Nucleus accumbens (tissue), 56 donors: ENCODE data around the gene LCMT1.
A peak's percentile ranks its signal among the peaks of the same experiment; 100 is the strongest.
"Not testable (repeated sequence)": the region's sequence is repeated elsewhere in the genome, so short reads cannot be mapped to it uniquely, and the experiment has no call there.

Experiments used
- DNase-seq, 56 donors: peaks; one replicate each; lab custom pipeline; 2025; lab: John Stamatoyannopoulos, UW

LCMT1 gene

DNA sequence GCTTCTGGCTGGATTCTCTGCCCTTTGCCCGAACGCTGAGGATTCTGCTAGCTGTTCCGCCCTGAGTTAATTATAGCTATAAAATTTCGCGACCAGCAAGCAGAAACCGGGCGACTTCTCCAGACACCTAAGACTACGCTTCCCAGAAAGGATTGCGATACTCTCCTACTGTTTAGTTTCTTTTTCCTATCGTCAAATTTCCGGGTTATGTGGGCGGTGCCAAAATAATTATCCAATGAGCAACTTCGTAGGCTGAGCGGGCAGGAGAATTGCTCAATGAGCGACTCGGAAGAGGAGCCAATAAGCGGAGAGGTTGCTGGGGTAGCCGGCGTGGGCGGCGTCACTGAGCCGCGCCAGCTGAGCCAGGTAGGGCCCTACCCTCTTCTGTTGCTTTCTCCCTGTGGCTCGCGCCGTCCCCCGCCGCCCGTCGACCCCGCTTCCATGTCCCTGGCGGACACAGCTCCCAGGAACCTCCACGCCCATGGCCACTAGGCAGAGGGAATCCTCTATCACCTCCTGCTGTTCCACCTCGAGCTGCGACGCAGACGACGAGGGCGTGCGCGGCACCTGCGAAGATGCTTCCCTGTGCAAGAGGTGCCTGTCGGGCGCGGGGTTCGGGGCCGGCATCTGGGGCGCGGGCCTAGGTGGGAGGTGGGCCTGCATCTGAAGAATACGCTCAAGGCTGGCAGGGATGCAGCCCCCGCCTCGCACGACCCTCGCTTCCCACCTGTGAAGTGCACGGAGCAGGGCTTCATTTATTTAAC lies at the start of gene LCMT1:
Gene LCMT1 (plus strand): TSS at position 340 of the 764 bp plus-strand sequence. CDS start 142 bp downstream, at position 482.
- DNase-seq: peak; percentile 38 to 96 (median 88)

DNA sequence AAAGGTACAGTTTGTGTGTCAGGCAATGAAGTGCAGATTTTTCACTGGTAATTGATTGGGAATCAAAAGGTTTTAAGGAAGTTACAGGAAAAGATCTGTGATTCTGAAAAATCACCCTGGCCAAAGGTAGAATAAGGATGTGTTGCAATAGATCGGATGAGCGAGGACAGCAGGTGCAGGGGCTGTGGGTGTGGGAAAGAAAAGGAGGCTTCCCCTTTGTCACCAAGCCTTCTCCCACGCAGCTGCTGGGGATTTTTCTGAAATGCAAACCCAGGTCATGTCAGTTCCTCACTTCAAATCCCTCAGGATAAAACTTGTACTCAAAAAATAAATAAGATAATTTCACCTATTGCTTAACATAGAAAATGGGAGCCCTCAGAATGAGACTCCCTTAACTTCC lies 48.4 kb upstream of the LCMT1 start:
- DNase-seq: no peak

DNA sequence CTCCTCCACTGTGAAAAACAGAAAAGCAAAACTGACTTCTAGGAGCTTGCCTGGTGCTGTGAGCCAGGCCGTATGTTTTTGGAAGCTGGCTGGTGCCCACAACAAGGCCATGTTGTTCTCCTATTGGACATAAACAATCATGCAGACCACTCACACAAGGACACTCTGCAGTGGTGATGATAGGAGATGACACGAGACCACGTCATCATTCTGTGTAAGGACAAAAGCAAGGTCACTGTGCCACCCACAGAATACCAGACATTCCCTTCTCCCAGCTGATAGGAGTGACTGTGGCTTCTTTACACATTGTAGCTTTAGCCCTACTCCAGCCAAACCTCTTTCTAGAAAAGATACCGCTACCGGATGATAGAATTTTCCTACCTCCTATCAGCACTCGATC lies 47.7 kb upstream of the LCMT1 start:
- no peak for DNase-seq

DNA sequence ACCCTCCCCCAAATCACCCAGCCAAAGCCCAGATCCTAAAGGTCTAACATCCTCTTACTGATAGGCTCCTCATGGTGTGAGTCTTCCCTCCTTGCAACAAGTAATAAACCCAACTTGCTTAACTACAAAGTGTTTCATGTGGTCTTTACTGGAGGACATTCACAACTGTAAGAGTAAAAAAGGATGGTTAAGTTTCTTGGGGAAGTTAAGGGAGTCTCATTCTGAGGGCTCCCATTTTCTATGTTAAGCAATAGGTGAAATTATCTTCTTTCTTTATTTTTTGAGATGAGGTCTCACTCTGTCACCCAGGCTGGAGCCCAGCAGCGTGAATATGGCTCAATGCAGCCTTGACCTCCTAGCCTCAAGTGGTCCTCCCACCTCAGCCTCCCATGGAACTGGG lies 47.3 kb upstream of the LCMT1 start:
- DNase-seq: not testable (repeated sequence)

DNA sequence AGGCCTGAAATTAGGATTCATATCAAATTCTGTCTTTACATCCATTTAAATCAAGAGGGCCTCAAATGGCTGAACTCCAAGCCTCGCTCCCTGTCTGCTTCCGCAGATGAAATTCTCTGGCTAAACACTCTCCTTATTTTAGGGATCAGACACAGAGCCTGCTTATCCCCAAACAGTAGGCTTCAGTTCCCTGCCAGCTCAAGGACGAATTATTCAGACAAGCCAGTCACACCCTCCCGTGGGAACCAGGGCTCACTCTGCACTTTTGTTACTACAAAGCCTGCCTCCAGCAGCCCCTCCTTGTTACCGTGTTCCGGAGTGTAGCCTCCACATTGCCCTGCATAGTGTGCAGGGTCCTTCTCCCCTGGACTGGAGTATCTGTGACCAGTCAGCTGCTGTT lies 46.6 kb upstream of the LCMT1 start:
- peak in 49 of 56 donors; percentile 10 to 68 (median 36) for DNase-seq

DNA sequence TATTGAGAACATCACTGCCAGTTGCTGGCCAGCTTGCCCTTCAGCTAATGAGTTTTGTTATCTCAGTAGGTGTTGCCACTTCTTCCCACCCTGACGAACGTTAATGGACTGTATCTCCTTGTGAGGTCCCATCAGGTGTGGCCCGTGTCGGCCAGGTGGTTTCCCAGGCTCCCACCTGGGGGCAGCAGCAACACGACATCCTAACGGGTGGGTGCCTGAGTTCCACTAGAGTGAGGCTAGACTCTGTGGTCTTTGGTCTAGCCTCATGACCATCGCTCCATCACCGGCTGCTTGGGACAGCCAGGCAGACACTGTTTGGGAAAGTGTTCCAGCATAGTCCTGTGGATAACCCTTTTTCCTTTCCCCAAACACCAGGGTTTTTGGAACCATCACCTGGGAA lies 45.6 kb upstream of the LCMT1 start:
- peak in 2 of 56 donors; percentile 5 to 8 for DNase-seq

DNA sequence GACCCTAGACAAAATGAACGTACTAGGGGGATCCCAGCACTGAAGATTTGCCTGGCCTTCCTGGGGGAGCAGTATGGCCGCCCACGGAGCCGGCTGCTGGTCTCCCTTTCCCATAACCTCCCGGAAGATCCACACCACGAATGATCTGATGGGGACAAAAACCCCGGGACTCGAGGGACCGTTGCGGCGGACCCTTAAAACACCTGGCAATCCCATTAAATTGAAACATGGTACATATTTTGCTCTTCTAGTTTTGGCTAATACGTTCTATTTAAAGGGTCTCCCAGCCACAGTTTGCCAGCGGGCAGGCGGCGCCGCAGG lies 45.2 kb upstream of the LCMT1 start:
- peak in 1 of 56 donors; percentile 29 for DNase-seq

DNA sequence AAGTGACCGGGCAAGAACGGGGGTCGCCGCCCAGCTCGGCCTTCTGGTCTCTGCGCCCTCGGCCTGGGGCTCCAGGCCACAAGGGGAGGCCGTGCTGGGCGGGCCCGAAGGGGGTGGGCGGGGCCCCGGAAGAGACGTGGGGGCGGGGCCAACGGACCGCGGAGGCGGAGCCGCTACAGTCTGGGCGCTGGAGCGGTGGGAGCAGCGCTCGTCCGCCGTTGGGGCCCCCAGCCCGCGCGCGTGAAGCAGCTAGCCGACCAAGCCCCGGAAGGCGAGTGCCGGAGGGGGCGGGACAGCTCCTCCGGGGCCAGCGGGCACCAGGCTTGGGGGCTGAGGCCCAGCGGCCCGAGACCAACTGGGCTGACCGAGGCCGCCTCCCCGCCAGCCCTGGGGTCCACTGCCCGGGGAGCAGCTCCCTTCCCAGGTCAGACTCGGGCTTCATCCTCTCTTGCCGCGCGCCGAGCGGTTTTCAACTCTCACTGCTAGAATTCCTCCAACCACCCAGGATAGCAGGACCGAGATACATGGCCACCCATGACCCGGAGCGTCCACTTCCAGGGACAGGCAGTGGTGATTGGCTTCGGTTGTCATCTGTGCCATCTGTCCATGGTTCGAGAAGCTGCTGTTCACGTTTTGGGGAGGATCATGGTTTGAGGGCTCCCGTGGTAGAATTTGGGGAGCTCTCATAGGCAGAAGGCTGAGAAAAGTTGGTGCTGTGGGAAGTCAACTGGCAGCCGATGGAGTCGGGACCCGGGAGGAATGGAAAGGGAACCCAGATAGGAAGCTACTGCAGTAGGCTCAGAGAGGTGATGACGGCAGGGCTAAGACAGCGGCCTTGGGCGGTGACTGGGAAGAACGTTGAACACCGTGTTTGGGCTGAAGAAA lies 44.6 kb upstream of the LCMT1 start:
- peak in 53 of 56 donors; percentile 16 to 85 (median 69) for DNase-seq

DNA sequence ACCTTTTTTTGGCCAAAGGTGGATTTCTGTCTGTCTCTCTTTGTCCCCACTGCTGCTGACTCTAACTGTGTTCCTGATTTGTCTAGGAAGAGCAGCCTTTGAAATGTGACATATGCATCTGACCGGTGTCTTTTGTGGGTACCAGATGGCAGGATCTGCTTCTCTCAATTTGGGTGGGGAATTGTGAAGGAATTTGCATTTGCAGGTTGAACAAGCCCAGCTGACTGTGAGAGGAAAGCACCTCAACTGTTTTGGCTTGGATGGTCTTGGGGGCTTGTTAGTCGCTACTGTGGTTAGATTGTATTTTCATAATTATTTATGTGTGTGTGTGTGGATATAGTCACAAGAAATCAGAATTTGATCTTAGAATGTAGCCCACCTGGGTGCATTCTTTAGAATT lies 37.7 kb upstream of the LCMT1 start:
- no peak for DNase-seq

DNA sequence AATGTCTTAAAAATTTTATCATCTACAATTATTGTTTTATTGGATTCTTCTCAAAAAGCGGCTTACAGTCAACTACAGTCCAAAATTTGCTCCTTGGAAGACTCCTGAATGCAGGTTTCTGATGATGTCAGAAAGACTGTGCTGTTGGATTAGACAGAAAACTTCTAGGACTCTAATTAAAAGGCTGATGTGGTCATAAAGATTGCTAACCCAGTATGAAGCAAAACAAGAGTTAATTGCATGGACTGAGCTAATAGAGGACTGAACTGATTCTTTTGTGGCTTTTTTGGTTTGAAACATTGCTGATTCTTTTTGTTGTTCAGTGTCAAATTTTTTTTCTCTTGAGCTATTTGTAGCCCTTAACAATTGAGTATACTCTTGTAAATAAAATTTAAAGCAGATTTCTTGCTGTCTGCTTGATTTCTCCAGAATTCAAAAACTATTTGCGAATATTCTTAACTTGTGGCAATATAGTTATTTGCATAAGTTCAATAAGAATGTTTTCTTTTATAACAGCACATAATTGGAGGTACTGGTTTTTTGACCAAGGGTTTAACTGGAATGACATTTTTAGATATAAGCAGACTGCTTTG lies 33.1 kb upstream of the LCMT1 start:
- no peak for DNase-seq

DNA sequence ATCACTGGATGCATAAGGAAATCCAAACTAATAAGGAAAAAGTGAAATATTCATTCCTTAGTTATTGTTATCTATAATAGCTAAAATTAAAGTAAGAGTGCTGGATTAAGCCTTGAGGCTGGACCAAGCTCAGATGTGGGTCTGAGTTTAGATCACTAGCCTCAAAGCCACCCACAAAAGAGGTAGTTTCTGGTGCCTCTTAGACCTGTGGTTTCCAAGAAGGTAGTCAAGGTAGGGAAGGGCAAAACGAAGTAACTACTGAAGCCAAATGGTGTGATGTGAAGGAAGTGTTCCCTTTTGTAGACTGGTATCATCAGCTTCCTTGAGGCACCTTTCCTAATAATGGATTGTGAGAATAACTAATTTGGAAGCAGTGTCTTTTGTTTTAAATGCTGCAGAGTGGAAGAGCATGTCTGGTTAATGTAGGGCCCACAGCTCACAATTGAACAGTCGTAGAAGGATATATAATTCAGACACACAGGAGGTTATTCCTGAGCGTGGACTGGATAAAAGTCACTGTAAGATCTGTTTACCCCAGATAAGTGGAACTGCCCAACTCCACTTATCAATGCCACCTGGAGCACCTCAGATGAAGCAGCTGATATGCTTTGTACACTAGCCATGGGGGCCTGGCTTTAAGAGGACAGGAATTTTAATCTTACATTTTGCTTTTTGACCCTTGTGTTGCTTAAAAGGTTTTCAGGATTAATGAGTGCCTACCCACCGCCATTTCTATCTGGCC lies 31.7 kb upstream of the LCMT1 start:
- DNase-seq: no peak

DNA sequence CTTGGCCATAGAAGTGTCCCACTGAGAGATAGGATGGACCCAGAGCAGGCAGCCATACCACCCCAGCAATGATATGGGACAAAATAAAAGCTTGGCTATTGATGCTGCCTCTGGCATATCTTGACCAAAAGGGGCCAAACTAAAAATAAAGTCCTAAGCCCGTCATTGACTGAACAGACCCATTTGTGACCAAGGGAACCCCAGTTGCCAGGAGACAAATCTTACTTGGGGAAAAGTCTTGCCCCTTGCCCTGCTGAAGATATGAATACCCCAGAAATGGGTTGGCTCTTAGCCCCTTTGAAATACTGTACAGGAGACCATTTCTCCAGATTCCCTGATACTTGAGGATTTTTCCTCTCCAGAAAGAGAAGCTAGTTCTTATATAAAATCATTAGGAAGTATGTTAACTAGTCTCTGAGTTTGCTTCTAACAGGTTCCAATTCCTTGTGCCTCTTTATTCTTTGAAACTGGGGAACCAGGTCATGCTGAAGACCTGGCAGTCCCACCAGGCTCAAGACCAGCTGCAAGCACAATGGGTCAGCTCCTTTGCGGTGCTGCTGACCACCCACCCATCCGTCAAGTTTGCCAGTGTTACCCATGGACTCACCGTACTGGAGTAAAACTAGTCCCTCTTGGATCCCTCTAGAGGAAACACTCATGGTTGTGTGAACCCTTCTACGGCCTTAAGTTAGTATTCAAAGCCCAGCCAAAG lies 31.0 kb upstream of the LCMT1 start:
- DNase-seq: no peak

DNA sequence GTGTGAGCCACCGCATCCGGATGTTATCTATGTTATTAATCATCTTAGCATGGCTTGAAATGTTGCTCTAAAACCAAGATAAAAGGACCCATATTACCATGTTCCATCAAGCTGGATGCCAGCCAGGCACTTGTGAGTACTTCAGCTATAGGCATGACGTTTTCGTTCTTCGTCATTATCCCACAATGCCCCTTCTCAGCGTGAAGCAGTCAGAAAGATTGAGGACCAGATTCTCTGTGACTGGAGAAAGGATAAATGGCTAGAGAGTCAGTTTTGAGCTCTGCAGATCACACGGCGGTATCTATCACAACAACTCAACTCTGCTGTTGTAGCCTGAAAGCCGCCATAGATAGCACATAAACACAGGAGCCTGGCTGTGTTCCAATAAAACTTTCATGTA lies 29.8 kb upstream of the LCMT1 start:
- no peak for DNase-seq

DNA sequence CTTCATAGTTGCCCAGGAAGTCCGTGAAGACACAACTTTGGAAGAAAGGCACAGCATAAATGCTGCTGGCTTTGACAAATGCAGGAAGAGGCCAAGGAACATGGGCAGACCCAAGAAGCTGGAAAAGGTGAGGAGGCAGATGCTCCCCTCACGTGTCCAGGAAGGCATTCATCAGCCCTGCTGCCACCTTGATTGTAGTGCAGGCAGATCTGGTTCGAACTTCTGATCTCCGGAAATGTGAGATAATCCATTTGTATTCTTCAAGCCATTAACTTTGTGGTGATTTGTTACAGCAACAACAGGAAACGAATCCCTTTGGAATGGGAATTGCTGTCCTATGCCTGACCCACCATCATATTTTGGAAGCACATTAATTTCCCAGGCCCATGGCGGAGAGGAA lies 28.5 kb upstream of the LCMT1 start:
- no peak for DNase-seq

DNA sequence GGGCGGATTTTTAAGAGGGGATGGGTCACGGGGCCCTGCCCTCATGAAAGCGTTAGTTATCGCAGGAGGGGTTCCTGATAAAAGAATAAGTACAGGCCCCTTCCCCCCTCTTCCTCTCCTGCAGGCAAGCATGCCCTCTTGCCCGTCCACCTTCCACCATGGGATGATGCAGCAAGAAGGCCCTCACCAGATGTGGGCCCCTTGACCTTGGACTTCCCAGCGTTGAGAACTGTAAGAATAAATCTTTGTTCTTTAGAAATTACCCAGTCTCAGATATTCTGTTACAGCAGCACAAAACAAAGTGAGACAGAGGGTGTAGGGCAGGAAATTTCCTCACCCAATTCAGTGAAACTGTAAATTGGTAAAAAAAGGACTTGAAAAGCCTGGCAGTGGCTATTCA lies 27.8 kb upstream of the LCMT1 start:
- DNase-seq: no peak

DNA sequence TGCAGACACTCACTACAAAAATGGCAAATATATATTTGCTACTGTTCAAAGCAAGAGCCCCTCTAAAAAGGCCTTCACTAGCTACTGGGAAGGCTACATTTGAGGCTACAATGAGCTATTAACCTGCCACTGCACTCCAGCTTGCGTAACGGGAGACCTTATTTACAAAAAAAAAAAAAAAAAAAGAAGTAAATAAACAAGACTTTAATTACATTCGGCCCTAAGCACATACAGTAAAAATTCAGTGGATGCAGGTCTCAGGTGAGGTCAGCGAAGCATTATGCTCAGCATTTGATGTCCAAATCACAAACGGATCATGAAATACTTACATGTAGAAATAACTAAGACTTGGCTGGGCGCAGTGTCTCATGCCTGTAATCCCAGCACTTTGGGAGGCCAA lies 26.7 kb upstream of the LCMT1 start:
- DNase-seq: no peak

DNA sequence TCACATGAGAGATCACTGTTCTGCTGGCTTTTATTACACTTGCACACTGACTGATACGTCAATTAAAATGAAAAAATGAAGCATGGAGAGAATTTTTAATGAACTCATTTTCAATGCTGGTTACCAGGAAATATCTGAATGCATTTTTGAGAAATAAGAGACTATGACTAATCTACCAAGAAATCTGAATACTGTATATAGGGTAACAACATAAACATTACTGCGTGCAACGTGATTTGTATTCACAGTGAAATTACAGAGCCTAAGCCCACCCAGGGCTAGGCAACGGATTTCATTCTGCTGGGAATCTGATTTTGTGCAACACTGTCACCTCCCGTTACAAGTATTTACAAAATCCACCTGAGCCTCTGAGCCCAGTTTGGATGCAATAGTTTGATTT lies 23.8 kb upstream of the LCMT1 start:
- DNase-seq: no peak

DNA sequence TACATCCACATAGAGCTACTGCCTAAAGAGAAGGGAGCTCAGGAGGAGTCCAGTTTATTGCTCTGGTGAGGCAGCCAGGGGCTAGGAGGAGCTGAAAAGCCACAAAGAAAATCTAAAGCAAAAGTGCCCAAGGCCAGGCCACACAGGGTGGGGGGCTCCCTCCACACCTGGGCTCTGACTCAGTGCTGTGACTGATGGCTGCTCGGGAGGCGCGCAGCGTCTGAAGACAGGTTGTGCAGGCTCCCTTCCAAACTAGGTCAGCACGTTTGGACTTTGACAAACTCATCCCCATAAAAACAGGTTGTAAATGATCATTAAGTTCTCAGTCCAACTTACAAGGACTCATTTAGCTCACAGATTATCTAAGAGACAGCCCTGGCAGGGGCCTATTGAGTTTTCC lies 22.2 kb upstream of the LCMT1 start:
- DNase-seq: no peak

DNA sequence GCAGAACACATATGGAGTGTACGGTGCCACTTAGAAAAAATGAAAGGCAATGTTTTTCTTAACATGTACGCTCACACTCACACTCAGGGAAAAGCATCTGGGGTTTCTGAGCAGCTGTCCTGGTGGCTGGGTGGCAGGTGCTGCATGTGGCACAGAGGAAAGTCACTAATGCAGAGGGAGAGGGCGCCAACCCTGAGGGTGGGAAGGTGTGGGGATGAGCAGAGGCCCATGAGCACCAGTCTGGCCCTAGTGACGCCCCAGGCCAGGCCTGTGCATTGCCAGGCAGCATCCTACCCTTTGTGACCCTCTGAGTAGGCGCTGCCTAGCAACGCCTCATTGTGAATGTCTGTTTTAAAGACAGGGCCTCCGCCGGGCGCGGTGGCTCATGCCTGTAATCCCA lies 19.1 kb upstream of the LCMT1 start:
- DNase-seq: no peak
